SJCRH30 (cell line): ENCODE results near the gene KLRC4. TPM values are rescaled to one million over a fixed set of nuclear protein-coding genes. Genes with fewer than 3 reads are reported as not detected.

Source experiments
- total RNA-seq: library from RNA; depleted of rRNA; stranded (reverse); fragments of >200 nt; shearing (Covaris generic); gene quantifications from 2 replicates; pipeline ENCODE4 v1.2.3, GENCODE V29; 2014; rRNA removed

KLRC4 gene
- total RNA-seq, 1 experiment from 2014 or later = not detected

Other genes with a start within 250 kb of the KLRC4 start
- not detected in 2 replicates for gene OLR1, start 237.6 kb downstream of the KLRC4 start, total RNA-seq
- not detected in 2 replicates for gene TMEM52B, start 230.7 kb downstream of the KLRC4 start, total RNA-seq
- gene GABARAPL1, start 196.9 kb downstream of the KLRC4 start, total RNA-seq = 35.0 and 36.8 TPM in 2 replicates
- 0.08 and 0.32 TPM in 2 replicates for gene KLRD1, start 101.9 kb downstream of the KLRC4 start, total RNA-seq
- gene KLRK1, start 19.7 kb downstream of the KLRC4 start, total RNA-seq = not detected in 2 replicates
- not detected in 2 replicates for gene KLRC3, start 10.8 kb upstream of the KLRC4 start, total RNA-seq
- gene KLRC2, start 26.3 kb upstream of the KLRC4 start, total RNA-seq = not detected in 2 replicates
- gene KLRC1, start 43.6 kb upstream of the KLRC4 start, total RNA-seq = not detected in 2 replicates
- gene EIF2S3B, start 96.1 kb upstream of the KLRC4 start, total RNA-seq = 12.9 and 13.7 TPM in 2 replicates
- 64.9 and 65.2 TPM in 2 replicates for gene MAGOHB, start 203.9 kb upstream of the KLRC4 start, total RNA-seq